GM21529 (cell line): ENCODE data around the gene MAD2L1BP.
A peak's percentile ranks its signal among the peaks of the same experiment; 100 is the strongest.
"Not testable (repeated sequence)": the region's sequence is repeated elsewhere in the genome, so short reads cannot be mapped to it uniquely, and the experiment has no call there.

Experiments used
- ATAC-seq: cut with Tn5 transposase; IDR thresholded peaks from one replicate; pipeline ENCODE4 v1.9.1; 2021; ENCODE audit not compliant: unreplicated experiment

Gene MAD2L1BP

GRCh38 chr6:43625393-43625992, 10.1 kb upstream of the MAD2L1BP start:
- ATAC-seq: no peak

GRCh38 chr6:43627008-43627825, 8.4 kb upstream of the MAD2L1BP start:
- no peak for ATAC-seq

DNA sequence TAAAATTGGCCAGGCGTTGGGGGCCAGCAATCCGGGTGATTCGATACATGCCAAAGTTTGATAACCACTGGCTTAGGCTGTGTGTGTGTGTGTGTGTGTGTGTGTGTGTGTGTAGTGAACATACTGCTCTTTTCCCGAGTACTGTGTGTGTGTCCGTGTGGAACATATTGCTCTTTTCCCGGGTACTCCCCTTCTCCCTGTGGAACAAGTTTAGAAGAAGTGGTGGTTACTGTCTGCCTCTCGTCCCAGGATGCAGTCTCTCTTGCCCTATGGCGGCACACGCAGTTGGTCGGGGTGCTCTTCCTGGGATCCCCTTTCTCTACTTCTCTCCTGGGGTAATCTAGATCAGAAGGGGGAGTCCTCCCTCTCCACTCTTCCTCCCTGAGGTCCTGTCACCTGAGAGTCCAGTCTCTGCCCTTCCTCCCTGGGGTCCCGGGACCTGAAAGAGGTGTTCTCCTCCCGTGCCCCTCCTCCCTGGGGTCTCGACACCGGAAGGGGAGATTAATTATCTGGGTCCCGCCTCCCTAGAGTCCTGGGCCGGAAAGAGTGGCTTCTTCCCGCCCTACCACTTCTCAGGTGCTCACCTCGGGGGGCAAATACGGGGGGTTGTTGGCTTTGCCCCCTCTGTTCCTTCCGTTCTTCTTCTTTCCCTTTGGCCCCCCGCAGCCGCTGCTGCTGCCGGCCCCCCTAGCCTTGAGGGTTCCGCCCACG, 7.1 kb upstream of the MAD2L1BP start:
- peak; percentile 20 for ATAC-seq

- ATAC-seq: peak; percentile 85
Measured at GRCh38 chr6:43629104-43629504, 6.5 kb upstream of the MAD2L1BP start, which contains the start of gene GTPBP2. Gene GTPBP2, minus strand, starts transcription at chr6:43629264. Its CDS starts 102 bp downstream, at chr6:43629162.

DNA sequence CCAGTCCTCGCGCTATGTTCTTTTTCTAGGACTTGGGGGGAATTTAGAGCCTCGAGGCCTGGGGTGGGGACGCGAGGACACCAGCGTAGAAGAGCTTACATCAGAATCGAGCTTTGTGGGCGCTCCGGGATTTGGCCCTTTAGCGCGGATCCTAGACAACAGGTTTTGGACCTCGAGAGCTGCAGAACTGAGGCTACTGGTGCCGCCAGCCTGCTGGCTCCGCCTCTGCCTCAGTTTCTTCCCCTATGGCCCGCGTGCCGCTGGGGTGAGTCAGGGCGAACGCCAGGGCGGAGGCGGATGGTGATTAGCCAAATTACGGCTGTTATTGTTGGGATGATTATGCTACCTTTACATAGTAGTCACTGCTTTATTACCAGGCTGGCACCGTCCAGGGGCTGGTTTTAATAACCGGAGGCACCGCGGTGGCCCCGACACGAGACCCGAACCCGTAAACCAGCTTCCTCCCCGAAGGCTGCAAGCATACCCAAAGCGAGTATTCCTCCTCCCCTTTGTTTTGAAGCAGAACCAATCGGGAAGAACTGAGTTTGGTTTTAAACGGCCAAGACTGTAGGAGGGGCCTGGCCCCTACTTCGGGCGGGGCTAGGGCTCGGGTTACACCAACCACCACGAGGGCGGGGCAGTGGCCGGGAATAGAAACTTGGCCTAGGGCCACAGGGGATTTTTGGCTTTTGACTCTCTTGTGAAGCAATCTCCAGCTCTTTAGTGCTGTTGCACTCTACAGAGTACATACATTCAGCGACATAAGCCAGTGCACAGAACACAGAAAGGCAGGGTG, 5.9 kb upstream of the MAD2L1BP start:
- peak; percentile 63 for ATAC-seq

DNA sequence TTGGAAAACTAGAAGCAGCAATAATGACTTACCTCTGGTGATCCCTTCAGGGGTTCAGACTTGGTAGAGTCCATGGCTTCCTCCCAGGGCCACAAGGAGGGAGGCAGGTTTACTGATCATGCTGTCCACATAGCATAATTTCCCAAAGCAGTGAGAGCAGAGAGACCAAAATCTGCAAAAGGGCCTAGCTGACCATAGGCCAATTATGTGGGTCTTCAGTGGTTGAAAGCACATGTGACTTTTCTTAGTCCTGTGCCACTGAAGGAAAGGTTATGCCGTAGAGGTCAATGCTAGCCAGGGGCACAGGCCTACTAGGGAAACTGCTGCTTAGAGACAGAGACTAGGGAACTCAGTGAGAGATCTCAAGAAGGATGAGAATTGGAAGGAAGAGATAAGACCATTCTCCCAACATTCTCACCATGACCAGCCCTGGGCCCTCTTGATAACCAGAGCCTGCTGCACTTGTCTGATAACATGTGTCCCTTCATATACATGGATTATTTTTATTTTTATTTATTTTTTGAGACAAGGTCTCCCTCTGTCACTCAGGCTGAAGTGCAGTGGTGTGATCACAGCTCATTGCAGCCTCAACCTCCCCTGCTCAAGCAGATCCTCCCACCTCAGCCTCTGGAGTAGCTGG, 4.5 kb upstream of the MAD2L1BP start:
- ATAC-seq: no peak

DNA sequence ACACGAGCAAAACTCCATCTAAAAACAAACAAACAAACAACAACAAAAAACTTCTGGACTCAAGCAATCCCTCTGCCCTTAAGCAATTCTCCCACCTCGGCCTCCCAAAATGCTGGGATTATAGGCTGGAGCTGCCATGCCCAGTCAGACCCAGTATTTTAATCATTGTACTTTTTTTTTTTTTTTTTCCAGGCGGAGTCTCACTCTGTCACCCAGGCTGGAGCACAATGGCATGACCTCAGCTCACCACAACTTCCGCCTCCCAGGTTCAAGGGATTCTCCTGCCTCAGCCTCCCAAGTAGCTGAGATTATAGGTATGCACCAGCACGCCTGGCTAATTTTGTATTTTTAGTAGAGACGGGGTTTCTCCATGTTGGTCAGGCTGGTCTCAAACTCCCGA, 2.6 kb upstream of the MAD2L1BP start:
- not testable (repeated sequence) for ATAC-seq

- no peak for ATAC-seq
Measured at GRCh38 chr6:43634702-43635303, 837 bp upstream of the MAD2L1BP start.

GRCh38 chr6:43636308-43636659, 644 bp downstream of the MAD2L1BP start:
- peak; percentile 4 for ATAC-seq

DNA sequence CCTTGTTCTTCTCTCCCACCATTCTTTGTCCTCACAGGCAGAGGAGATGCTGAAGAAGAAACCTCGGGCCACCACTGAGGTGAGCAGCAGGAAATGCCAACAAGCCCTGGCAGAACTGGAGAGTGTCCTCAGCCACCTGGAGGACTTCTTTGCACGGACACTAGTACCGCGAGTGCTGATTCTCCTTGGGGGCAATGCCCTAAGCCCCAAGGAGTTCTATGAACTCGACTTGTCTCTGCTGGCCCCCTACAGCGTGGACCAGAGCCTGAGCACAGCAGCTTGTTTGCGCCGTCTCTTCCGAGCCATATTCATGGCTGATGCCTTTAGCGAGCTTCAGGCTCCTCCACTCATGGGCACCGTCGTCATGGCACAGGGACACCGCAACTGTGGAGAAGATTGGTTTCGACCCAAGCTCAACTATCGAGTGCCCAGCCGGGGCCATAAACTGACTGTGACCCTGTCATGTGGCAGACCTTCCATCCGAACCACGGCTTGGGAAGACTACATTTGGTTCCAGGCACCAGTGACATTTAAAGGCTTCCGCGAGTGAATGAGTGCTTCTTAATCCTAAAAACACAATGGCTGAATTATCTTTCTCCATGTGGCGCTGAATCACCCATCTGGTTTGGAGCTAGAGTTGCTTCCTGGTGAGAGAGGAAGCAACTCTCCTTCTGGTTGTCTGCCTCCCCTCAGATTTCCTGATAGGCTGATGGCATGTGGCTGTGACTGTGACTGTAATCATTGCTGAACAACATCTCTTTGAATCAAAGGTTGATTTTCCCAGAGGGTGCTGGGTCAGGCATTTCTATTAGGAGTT, 4.6 kb downstream of the MAD2L1BP start:
- ATAC-seq: no peak

DNA sequence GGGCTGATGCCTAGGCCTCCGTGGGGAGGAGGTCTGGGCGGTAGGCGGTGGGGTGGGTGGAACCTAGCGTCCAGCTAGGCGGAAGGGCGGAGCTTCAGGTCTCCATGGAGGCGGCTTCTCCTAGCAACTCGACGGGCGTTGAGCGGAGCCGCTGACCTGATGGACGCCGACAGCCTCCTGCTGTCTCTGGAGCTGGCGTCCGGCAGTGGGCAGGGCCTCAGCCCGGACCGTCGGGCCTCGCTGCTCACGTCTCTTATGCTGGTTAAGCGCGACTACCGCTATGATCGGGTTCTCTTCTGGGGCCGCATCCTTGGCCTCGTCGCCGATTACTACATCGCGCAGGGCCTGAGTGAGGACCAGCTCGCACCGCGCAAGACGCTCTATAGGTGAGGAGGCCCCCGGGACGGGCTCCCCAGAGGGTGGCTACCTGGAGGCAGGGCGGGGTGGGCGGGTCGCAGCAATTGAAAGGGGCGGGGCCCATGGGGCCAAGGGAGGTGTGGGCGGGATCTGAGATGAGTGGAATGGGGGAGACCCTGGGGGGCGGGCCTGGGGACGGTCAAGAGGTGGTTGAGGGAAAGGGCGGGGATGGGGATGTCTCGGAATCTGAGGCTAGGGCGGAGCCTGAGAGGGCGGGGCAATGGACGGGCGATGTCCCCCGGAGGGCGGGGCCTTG, 9.4 kb downstream of the MAD2L1BP start, which contains the start of gene RSPH9:
RSPH9 (plus strand) TSS at position 97 of the 673 bp plus-strand sequence; CDS start at position 160, 63 bp downstream.
- ATAC-seq: peak; percentile 67

DNA sequence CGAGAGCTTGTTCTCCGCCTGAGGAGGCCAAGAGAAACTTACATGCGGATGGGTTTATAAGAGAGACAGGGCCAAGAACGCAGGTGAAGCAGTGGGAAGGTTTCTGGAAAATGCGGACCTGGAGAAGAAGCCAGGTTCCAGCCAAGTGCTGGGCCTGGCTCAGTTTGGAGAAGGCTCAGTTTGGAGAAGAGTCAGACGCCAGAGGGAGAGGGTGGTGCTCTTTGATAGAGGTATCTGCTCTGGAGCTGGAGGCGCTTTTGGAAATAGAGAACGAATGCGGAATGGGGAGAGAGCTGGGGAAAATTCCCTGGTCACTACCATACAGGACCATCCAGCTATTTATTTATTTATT, 9.9 kb downstream of the MAD2L1BP start:
- no peak for ATAC-seq

DNA sequence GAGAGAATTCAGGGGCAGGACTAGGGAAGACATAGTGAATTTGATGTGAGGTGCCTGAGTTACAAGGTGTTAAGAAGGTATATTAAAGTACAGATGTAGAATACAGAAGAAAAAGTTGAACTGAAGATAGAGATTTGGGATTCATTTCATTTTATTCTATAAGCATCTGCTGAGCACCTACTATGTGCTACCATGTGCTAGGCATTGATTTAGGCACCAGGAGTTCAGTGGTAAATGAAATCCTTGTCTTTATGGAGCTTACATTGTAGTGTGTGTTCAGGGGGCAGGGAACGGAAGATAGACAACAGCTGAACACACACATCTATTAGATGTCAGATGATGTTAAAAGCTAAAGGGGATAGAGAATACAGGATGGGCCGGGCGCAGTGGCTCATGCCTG, 12.0 kb downstream of the MAD2L1BP start:
- no peak for ATAC-seq

DNA sequence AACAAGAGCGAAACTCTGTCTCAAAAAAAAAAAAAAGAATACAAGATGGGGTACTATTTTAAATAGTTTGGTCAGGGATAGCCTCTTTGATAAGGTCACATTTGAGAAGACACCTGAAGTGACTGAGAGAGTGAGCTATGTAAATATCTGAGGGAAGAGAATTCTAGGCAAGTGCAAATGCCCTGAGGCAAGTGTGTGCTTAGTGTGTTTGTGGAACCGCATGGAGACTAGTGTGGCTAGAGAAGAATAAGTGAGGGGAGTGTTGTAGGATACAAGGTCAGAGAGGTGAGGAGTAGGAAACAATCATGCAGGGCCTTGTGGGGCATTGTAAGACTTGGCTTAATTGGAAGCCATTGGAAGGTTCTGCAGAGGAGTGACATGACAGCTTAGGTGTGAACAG, 12.6 kb downstream of the MAD2L1BP start:
- no peak for ATAC-seq

DNA sequence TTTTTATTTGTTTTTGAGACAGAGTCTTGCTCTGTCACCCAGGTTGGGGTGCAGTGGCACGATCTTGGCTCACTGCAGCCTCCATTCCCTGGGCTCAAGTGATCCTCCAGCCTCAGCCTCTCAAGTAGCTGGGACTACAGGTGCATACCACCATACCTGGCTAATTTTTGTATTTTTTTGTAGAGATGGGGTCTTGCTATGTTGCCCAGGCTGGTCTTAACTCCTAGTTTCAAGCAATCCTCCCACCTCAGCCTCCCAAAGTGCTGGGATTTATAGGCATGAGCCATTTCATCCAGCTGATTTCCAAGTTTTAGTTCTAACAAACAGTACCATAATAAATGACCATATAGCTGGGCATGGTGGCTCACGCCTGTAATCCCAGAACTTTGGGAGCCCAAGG, 17.2 kb downstream of the MAD2L1BP start:
- ATAC-seq: not testable (repeated sequence)

DNA sequence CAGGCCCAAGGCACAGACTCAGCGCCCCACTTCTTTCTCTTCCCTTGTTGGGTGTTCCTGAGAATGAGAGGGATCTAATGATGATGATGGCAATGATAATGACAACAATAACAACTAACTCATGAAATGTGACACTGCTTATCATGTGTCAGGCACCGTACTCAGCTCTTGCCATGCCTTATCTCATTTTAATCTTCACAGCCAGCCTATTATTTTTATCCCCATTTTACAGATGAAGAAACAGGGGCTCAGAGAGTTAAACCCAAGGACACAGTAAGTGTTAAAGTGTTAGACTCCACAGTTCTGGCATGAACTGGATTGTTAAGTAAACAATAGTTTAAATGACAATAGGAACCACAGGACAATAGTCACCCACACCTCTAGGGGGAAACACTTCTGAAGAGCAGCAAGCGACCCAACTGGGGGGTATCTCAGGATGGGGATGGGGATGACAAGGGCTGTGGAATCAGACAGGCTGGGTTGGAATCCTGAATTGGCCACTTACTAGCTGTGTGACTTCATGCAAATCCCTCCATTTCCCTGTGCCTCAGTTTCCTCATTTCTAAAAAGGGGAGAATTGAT, 21.7 kb downstream of the MAD2L1BP start:
- no peak for ATAC-seq

GRCh38 chr6:43658161-43658560, 22.5 kb downstream of the MAD2L1BP start:
- no peak for ATAC-seq

GRCh38 chr6:43662948-43663347, 27.3 kb downstream of the MAD2L1BP start:
- not testable (repeated sequence) for ATAC-seq
